Astrocyte of the cerebellum (primary cell): Measurements from ENCODE around the gene ALPP.
A peak's percentile ranks its signal among the peaks of the same experiment; 100 is the strongest.
"Not testable (repeated sequence)": the region's sequence is repeated elsewhere in the genome, so short reads cannot be mapped to it uniquely, and the experiment has no call there.

Experiments
- DNase-seq: peaks from one replicate; pipeline ENCODE4 v3.0.0-alpha.2; 2011; ENCODE audit warnings: low read depth
- H3K4me3 ChIP-seq: 2 replicates; pipeline ENCODE4 v1.5.1; 2011; ENCODE audit warnings: mild to moderate bottlenecking, low read depth, low read length, moderate library complexity
- in situ Hi-C: cut with HindIII; loops from 2 replicates; pipeline ENCODE4 v1.10.0; 2017; ENCODE audit warnings: low sequenced_read_pairs
- TF ChIP-seq, protein P1 (sequence below): IDR thresholded peaks from 2 replicates; pipeline ENCODE4 v1.5.1; 2012; ENCODE audit warnings: low read length, low read depth, moderate library complexity, mild to moderate bottlenecking; ENCODE audit errors: missing control alignments

Gene ALPP

DNA sequence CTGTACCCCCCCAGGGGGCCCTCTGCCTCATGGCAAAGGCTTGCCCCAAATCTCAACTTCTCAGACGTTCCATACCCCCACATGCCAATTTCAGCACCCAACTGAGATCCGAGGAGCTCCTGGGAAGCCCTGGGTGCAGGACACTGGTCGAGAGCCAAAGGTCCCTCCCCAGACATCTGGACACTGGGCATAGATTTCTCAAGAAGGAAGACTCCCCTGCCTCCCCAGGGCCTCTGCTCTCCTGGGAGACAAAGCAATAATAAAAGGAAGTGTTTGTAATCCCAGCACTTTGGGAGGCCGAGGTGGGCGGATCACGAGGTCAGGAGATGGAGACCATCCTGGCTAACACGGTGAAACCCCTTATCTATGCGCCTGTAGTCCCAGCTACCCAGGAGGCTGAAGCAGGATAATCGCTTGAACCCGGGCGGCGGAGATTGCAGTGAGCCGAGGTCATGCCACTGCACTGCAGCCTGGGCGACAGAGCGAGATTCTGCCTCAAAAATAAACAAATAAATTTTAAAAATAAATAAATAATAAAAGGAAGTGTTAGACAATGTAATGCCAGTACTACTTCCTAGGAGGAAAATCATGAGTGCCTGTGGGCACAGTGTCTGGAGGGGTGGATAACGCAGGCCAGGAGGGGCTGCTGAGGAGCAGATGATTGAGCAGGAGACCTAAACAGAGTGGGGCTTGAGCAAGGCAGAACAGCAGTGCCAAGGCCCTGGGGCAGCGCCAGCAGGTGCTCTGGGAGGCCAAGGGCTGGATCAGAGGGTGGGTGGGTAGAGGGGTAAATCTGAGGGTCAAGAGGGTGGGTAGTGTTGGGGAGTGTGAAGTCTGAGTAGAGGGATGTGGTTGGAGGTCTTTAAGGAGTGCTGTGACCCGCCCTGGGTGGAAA is 4.0 kb downstream of the ALPP start:
- H3K4me3 ChIP-seq, result no peak overlapping the region
- in situ Hi-C loops, result no loop called here
- TF ChIP-seq, protein P1, sequence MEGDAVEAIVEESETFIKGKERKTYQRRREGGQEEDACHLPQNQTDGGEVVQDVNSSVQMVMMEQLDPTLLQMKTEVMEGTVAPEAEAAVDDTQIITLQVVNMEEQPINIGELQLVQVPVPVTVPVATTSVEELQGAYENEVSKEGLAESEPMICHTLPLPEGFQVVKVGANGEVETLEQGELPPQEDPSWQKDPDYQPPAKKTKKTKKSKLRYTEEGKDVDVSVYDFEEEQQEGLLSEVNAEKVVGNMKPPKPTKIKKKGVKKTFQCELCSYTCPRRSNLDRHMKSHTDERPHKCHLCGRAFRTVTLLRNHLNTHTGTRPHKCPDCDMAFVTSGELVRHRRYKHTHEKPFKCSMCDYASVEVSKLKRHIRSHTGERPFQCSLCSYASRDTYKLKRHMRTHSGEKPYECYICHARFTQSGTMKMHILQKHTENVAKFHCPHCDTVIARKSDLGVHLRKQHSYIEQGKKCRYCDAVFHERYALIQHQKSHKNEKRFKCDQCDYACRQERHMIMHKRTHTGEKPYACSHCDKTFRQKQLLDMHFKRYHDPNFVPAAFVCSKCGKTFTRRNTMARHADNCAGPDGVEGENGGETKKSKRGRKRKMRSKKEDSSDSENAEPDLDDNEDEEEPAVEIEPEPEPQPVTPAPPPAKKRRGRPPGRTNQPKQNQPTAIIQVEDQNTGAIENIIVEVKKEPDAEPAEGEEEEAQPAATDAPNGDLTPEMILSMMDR, result no peak
- DNase-seq, result no peak

DNA sequence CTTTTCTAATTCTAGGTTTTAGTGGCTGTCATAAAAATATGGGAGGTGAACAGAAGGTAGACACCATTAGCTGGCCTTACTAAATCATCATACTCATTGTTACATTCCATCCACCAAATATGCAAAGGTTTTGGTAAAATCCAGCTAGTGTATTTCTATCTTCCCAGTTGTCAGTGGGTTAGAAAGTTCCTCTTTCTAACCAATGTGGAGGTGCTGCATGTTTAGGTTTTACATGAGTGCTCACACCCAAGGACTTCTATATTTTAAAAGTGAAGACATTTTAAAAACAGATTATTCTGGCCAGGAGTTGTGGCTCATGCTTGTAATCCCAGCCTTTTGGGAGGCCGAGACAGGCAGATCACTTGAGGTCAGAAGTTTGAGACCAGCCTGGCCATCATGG is 5.9 kb downstream of the ALPP start:
- in situ Hi-C loops, result no loop called here
- H3K4me3 ChIP-seq, result no peak overlapping the region
- TF ChIP-seq, protein P1, result no peak
- no peak for DNase-seq

DNA sequence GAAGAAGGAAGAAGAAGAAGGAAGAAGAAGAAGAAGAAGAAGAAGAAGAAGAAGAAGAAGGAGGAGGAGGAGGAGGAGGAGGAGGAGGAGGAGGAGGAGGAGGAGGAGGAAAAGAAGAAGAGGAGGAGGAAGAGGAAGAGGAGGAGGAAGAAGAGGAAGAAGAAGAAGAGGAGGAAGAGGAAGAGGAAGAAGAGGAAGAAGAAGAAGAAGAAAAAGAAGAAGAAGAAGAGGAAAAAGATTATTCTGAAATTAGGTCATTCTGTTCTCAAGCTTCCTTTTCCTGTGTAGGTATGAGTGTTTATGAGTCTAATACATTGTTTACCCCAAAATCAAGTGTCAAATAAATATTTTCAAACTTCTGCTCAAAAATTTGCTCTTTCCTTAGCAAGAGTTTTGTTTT is 6.5 kb downstream of the ALPP start:
- DNase-seq, in situ Hi-C loops, H3K4me3 ChIP-seq: not testable (repeated sequence)

DNA sequence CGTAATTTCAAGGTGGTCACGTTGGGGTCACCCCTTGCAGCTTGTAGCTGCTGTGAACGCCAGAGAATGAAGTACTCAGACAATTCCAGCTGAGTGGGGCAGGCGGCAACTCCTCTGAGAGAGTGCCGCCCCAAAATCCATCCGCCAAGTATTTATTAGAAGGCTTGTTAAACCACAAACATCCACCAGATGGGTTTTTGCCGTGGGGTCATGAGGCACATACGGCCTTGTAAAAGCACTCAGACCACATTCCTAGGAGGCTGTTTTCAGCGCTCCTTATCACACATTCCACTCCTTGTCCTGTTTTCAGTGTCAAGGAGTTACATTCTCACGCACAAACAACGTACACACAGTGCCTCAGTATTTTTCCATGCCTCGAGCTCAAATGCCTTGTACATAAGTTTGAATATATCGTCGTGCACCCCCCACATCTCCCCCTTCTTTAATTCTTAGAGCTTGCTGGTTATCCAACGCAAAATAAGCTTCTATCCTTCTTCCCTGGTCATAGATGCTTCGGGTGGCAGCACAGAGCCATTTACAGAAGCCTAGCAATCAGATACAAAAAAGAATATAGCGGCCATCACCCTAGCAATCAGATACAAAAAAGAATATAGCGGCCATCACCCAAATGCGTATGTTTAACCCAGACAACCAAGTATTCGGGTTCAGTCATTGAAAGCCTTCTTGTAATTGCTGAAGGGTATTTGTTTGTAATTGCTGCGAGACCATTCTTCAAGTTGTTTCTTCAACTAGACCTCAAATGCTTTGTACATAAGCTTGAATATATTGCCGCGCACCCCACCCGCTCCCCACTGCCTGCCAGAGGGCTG is 7.3 kb downstream of the ALPP start:
- in situ Hi-C loops, result no loop called here
- TF ChIP-seq, protein P1, result no peak
- DNase-seq, result peak; percentile 62
- H3K4me3 ChIP-seq, result no peak overlapping the region

DNA sequence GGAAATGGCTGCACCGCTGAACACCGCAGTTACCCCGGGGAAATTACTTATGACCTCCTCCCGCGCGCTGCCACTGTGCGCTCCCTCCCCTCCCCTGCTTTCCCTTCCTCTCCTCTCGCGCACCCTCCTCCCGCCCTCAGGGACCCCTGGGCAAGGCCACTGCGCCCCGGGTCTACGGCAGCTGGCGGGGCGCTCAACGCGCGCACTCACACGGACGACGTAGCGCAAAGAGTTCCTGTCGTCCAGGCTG is 7.9 kb downstream of the ALPP start:
- TF ChIP-seq, protein P1, result no peak
- no peak overlapping the region for H3K4me3 ChIP-seq
- no peak for DNase-seq
- in situ Hi-C loops, result no loop called here

DNA sequence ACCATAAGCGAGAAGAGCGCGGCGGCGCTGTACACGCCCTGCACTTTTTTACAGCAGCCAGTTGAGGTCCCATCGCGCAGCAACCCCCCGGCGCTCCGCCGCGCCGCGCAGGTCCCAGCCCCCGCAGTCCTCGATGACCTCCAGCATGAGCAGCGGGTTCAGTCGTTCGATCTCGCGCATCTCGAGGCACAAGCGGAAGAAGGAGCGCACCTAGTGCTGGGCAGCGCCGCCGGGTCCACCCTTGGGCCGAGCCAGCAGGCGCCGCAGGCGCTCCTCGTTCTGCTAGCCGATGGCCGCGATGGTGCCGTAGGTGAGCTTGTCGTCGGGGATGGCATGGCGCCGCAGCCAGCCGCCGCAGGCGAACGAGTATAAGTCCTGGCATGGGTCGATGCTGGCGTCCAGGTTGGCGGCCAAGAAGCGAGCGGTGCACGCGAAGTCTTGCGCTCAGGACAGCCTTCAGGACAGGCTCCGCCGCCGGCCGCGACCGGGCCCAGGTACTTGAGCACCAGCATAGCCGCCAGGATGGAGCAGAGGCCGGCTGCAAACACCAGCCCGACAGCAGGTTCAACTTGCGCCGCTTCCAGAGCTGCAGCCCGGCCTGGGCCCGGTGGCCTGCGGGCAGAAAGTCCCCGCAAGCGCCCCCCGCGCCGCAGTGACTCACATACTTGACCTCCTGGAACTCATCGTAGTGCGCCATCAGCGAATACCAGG is 8.3 kb downstream of the ALPP start:
- DNase-seq, result no peak
- in situ Hi-C loops, result no loop called here
- TF ChIP-seq, protein P1, result no peak
- no peak overlapping the region for H3K4me3 ChIP-seq
